ENCODE results near the gene NUP210. TPM values are rescaled to one million over a fixed set of nuclear protein-coding genes. Genes with fewer than 3 reads are reported as not detected.
"Not testable (repeated sequence)": the region's sequence is repeated elsewhere in the genome, so short reads cannot be mapped to it uniquely, and the experiment has no call there.

NUP210 gene
- total RNA-seq, 1 donor from 2014 or later: 4.1 TPM

DNA sequence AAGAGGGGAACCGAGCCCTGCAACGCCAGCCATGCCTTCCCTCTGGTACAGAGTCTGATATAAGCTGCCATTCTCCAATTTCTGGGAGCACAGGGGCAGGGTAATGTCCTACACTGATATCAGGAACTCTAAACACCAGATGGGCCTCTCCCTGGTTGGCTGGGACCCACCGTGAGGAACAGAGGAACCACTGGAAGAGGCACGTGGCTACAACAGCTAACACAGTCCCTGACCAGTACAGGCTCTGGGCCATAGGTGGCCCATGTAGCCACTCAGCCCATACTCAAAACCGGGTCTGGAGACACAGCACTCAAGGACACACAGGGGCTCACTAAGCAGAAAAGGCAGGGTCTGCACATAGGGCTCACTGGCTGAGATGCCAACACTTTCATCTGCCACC, 13.9 kb downstream of the NUP210 start:
- DNase-seq: no peak

DNA sequence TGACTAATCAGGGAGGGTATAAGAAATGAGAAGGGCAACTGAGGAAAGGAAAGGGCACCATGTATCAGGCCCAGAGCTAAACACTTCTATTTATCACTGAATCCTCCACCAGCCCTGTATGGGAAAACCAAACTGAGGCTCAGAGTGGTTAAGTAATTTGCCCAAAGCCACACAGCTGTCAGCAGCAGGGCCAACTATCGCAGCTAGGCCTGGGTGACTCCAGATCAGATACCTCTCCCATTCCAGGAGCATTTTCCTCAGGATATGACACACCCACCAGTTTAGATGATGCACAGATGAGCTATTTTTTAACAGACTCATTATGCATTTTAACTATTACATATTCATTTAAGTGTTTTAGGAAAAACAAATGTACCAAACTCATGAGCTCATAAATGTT, 14.5 kb downstream of the NUP210 start:
- DNase-seq: no peak

DNA sequence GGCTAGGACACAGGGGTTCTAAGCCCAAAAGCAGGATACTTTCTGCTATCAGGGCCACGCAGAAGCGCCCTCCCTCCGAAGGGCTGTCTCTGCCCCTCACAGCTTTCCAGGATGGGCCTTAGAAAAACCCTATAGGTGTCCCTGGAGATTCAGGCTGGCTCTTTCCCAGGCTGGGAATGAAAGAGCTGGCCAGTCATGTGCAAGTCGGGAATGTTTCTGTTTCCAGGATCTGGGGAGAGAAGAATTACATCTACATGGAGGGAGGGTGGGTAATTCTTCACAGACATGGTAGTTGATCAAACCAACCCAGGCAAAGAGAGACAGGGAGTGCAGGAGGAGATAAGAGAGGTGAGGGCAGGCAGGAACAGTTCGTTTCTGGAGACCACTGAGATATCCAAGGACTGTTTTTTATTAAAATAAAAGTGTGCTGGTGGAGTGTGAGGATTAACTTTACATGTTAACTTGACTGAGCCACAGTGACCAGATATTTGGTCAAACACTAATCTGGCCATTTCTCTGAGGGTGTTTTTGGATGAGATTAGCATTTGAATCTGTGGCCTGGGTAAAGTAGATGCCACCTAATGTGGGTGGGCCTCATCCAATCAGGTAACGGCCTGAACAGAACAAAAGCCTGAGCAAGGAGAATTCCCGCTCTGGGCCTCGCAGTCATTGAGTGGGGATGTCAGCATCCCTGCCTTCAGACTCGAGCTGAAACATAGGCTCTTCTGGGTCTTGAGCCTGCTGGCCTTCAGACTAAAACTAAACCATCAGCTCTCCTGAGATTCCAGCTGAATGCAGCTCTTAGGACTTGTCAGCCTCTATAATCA, 15.3 kb downstream of the NUP210 start:
- no peak for DNase-seq

DNA sequence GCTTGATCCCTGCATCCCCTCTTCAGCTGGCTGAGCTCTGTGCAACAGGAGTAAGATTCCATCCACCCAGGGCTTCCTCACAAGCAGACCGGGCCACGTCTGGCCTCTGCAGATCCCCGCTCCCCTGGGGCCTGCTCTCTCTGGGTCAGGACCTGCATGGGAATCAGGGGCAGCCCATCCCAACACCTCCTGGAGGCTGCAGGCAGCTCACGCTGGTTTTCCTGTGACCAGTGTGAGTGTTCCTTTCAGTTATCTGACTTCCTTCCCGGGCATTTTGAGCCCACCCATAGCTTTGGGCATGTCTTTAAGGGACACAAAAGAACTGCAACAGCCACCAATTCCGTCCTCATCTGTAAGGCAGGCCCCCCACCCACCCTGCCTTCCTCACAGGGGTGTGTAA, 16.3 kb downstream of the NUP210 start:
- DNase-seq: no peak

DNA sequence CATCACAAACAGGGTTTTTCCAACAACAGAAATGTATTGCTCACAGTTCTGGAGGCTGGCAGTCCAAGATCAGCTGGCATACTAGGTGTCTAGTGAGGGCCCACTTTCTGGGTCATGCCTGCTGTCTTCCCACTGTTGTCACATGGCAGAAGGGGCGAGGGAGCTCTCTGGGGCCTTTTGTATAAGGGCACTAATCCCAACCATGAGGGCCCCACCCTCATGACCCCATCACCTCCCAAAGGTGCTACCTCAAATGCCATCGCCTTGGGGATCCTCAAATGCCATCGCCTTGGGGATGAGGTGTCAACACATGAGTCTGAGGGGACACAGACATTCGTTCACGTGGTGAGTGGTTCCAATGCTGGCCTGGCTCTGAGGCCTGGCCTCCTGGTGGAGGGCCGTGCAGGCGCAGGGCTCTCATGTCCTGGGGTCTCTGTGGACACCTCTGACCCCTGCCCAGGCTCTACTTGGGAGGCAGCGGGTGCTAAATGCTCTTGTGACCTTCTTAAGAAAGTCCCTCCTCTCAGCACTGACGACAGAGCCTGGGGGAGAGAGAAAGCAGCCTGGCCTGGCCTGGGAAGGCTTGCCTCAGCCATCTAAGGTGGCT, 16.8 kb downstream of the NUP210 start:
- DNase-seq: no peak

DNA sequence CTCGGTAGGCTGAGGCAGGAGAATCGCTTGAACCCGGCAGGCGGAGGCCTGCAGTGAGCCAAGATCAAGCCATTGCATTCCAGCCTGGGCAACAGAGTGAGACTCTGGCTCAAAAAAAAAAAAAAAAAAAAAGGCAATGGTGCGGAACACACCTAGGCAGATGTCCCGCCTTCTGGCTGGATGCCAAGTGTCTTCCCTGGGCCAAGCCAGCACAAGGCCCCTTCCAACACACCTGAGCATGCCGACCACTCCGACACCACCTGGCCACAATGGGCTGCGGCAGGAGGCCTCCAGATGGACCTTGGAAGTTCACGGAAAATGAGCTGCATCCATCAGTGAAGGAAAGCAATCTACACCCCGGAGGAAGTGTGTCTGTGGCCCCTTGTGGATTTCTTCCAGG, 19.0 kb downstream of the NUP210 start:
- DNase-seq: no peak

DNA sequence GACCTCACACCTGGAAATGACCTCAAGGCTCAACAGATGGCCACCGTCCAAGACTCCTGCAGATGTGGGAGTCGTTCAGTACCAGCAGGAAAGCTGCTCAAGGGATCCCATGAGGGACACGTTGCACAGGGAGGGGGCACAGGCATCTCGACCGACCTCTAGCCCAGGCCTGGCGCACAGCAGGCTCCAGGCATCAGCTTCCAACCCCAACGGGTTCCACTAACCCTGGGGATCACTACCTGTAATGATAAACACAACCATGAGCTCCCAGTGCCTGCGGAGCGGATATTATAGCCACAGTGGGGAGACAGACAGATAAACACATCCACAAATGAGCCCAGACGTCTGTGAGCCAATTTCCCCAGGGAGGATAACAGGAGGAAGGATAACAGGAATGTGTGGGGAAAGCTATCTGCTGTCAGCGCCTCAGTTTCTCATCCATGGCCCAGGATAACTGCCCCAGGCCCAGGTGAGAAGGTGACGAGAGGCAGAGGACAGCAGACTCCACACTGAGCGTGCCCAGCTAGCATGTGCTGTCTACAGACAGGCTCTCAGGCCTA, 19.9 kb downstream of the NUP210 start:
- DNase-seq: no peak

DNA sequence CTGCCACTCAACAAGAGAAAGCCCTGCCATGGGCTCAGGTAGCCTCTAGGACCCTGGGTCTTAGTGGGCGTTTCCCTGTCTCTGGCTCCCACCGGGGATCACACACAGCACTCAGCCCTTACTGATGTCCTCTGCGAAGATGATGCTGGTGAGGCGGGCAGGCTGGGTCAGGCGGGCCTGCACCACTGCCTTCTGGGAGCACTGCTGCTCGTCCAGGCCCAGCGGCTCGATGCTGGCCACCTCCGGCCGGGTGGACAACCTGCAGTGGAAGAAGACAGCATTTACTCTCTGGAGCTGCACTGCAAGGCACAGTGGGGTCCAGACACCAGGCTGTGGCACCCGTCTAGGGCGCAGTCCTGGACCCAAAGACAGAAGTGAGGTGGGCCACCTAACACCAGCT, 20.5 kb downstream of the NUP210 start:
- no peak for DNase-seq

DNA sequence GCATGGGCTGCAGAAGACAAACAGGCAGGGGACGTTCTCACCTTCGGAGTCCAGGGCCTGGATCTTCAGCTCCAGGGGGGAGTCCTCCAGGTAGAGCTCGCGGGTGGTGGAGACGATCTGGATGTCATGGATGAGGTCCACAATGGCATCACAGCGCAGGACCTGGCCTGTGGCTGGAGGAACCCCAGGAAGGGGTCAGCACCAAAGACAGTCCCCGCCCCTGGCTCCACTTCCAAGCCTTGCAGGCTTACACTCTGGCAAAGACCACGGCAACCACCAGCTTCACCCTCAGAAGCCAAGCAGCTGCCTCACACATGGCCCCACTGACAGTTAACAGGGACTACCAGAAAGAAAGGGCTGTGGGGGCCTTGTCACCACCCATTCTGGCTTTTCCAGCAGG, 22.8 kb downstream of the NUP210 start:
- no peak for DNase-seq

DNA sequence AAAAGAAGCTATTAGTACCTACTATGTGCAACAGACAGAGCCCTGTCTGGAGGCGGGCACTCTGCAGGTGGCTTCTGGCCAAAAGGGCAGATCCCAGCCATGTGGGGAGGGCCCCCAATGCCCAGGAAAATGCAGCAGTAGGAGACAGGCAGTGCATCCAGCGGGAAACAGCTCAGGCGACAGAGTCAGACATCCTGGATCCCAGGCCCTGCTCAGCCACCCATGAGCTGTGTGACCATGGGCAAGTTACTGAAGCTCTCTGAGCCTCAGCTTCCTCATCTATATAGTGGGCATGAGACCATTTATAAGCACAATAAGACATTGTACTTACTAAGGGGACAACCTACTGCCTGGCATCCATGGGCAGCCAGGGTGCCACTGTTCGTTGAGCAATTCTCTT, 25.8 kb downstream of the NUP210 start:
- DNase-seq: no peak

DNA sequence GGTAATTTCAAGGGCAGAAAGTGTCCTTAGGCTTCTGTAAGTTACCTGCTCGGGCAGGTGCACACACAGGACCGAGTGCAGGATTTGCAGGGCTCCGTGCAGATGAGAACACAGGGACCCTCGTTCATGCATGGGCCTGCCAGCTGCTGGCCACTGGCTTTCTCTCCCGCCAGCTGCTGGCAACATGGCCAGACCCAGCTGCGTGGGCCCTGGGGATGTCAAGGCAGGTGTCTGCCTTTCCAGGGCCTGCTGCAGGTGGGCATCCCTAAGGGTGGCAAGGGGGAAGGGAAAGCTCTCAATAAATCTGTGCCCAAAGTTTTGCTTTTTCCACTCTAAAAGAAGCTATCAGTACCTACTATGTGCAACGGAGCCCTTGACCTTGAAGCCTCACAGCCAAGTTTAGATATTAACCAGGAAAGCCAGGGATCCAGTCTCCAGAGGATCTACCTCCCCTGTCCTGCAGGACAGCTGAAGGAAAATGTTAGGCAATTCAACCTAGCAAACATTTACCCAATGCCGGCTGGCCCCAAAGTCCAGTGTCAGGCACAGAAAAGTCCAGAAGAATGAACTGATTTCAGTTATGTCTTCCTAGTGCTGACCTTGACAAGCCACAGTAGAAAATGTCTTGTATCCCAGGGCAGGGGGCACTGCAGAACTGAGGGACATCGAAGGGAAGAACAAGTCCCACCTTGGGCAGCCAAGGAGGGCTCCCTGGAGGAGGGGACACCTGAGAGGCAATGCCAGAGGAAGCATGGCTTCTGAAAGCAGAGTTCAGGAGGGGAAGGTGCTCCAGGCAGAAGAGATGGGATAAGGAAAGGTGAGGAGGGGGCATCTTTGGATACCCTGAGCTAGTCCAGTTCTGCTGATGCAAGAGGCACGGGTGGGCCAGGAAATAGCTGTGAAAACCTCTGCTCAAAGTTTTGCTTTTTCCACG, 26.4 kb downstream of the NUP210 start:
- no peak for DNase-seq

DNA sequence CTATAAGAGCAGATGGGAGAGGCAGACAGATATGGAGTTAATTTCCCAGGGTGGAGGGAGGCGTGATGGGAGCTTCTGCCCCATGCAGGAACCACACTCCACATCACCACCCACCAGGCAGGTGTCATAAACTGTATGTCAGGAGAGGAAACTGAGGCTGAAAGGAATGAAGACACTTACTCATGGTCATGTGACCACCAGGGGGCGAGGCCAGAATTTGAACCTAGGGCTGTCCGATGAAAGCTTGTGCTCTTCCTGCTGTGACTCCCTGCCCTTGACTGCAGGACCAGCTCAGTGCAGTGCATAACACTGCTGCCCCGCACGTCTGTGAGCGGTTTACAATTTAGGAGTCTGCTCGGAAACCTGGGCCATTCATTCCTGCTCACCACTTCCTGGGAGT, 28.8 kb downstream of the NUP210 start:
- DNase-seq: no peak

DNA sequence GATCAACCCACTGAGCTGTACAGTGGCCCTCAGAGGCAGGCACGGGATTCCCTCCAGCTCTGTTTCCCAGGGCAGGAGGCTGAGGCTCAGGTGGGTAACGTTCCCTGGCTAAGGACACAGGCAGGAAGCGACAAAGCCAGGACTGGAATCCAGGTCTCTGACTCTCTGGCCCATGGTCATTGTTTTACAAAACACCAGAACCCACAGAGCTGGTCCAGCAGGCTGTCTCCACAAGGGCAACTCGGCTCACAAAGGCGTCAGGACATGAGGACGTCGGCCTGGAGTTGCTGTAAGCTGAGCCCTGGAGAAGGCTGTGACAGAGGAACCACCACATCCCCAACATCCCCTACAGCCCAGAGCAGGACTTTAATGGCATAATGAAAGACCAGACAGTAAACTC, 30.7 kb downstream of the NUP210 start:
- no peak for DNase-seq

DNA sequence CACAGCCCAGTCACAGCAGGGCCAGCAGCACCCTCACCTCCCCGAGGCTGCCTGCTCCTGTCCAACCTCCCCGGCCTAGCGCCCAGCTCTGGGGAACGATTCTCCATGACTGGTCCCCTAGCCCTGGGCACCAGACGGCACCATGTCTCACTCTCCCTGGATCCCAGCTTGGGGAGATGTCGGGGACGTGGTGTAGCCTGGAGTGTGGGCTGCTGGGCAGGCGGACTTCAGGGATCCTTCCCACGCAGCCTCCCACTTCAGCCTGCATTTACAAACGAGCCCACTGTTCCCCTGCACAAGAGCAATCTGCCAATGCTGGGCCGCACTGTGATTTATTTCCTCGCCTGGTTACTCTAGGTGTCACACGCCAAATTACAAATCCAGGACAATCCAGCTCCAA, 31.3 kb downstream of the NUP210 start:
- DNase-seq: no peak

DNA sequence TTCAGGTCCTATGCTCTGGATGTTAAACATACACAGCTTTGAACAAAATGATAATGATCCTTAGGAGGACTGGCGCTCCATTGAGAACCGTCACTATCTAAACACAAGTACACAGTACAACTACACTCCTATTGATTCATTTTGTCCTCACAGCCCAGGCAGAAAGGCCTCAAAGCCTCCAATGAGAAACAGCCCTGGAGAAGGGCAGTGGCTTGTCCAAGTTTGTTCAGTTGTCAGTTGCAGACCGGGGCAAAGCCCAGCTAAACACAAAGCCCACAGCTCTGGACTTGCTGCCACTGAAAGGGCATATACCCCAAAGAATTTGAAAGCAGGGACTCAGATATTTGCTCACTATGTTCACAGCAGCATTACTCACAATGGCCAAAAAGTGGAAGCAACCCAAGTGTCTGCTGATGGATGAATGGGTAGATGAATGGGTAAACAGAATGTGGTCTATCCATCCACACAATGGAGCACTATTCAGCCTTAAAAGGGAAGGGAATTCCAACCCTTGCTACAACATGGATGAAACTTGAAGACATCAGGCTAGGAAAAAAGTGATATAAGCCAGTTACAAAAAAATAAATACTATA, 34.7 kb downstream of the NUP210 start:
- DNase-seq: no peak

DNA sequence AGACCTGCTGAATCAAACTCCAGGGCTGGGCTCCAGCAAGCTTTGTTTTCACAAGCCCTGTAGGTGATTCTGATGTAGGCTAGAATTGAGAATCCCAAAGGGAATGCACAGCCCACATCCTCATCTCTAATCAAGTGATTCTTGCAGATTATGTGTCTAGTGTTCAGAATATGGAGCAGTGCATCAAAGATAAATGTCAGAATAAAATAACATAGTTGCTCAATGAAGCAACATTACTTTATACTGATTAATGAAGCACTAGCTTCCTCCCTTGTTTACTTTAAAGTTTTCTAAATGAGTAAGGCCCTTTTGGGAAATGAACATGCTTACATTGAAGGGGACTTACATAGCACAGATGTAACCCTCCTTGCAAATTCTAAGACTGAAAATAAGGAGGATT, 39.2 kb downstream of the NUP210 start:
- DNase-seq: no peak

DNA sequence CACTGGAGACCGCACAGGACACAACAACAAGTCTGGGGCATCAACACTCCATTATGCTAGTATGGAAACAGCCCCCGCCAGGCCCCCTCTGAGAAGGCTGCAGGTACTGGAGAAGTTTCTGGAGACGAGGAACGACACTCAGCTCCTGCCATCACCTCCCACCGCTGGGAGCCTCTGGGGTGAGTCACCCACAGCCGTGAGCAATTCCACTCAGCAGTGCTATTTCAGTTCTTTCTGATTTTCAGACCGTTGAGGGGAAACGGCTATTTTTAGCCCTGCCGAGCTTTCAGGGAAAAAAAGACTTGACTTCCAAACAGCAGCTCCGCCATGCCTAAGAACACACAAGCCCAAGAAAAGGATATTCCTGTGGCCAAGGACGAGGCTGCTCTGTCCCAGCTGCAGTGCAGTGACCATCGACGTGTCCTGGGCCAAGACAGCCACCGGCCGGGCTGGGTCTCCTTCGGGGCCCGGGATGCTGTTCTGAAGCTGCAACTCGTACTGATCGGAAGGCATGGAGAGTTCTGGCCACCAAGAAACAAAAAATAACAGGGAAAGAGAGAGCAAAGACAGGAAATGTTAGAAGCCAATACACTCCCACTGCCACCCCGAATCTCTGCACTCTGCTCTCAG, 40.8 kb downstream of the NUP210 start:
- DNase-seq: no peak

DNA sequence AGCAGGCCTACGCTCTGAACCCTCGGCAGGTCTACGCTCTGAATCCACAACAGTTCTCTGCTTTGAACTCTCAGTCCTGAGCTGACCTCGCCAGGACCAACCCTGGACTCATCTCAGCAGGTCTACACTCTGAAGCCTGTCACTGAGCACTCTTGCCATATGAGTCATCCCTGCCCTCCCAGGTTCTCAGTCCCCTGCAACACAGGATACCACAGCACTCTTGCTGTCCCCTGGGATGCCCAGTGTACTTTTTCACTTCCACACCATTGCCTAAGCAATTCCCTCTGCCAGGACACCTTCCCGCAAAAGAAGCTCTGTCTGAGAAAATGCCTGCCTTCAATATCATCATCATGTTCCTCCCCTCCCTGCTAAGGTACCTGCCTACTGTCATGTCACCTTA, 42.0 kb downstream of the NUP210 start:
- DNase-seq: no peak

DNA sequence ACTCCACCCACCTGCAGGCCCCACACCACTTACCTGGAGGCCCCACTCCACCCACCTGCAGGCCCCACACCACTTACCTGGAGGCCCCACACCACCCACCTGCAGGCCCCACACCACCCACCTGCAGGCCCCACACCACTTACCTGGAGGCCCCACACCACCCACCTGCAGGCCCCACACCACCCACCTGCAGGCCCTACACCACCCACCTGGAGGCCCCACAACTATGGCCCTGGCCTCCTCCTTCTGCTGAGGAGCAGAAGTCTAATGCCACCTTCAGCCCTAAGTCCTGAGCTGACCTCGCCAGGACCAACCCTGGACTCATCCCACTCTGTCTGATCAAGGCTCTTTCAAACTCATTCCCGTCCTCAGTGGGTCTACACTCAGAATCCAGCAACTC, 42.4 kb downstream of the NUP210 start:
- DNase-seq: not testable (repeated sequence)

DNA sequence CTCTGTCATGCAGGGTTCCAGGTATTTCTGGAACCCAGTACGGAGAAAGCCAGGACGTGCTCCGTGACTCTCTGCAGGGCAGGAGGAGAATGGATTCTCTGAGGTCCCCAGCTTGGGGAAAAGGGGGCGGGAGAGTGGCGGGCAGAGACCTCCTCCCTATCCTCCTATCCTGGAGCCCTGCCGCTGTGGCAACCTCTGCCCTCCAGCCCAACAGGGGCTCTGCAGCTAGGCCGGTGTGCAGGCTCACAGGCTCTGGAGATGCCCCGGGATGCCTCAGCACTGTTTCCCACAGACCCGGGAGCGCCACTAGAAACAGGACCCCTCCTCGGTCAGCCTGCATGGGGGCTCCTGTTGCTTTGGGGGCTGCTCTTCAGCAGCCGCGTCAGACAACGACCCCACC, 43.1 kb downstream of the NUP210 start:
- DNase-seq: no peak

DNA sequence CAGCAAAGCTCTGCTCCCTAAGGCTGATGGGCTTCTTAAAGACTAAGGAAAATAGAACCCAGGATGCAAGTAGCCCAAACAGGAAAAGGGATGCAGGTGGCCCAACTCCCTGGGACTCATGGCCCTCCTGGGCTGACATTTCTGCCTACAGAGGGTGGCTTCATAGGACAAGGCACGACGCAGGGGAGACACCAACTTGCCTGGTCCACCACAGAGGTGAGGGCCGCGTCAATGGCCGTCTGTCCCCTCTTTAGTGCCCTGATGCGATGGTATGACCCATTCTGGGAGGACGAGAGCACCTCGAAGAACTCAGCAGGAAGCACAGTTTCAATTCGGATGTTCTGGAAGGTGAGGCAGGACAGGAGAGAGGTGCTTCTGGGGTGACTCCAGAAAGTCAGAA, 44.0 kb downstream of the NUP210 start:
- no peak for DNase-seq

DNA sequence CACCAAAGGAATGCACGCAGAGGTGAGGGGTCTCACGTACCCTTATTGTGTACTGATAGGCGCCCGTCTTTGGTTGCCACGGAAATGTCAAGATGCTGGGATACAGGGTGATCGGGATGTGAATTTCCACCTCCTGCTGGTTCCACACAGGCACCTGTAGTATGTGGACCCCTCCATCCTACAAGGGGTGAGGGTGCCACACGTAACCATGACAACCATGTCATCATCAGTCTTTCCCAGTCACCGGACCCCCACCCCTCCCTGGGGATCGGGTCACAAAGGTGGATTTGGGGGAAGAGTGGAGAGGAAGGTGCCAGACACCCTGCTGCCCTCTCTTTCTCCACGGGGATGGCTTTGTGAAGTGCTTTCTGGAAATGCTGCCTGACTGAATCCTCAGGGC, 44.7 kb downstream of the NUP210 start:
- DNase-seq: no peak
